ENCODE results near the gene C9orf43.

DNA sequence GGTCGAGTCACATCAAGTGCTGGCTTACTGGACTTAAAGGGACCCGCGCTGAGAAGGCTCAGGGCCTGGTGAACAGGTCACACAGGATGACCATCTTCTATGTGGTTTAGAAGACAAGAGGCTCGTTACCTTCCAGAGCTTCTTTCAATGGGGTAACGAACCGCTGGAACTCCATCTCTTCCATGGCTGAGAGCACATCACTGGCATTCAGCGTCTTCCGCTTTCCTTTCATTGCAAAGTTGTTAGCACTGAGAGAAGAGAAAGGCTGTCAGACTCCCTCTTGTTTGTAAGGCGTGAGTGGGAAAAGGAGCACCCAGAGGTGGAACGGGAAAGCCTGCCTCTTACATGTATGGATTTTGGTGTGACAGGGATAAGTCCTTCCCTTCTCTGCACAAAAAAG, 1.1 kb upstream of the C9orf43 start:
- TF ChIP-seq, protein P1, sequence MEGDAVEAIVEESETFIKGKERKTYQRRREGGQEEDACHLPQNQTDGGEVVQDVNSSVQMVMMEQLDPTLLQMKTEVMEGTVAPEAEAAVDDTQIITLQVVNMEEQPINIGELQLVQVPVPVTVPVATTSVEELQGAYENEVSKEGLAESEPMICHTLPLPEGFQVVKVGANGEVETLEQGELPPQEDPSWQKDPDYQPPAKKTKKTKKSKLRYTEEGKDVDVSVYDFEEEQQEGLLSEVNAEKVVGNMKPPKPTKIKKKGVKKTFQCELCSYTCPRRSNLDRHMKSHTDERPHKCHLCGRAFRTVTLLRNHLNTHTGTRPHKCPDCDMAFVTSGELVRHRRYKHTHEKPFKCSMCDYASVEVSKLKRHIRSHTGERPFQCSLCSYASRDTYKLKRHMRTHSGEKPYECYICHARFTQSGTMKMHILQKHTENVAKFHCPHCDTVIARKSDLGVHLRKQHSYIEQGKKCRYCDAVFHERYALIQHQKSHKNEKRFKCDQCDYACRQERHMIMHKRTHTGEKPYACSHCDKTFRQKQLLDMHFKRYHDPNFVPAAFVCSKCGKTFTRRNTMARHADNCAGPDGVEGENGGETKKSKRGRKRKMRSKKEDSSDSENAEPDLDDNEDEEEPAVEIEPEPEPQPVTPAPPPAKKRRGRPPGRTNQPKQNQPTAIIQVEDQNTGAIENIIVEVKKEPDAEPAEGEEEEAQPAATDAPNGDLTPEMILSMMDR (IDR thresholded peaks at IDR 0.05): no peak
- no peak for TF ChIP-seq POLR2A (IDR thresholded peaks at IDR 0.05)
